Fibroblast of lung (primary cell): ENCODE results near the gene CFAP73.

ENCODE experiments used
- CTCF ChIP-seq, 2 donors: IDR thresholded peaks in 1 of 2; conservative IDR thresholded peaks in 1 of 2; 1 replicate in 1 of 2; 2 replicates in 1 of 2; pipeline ENCODE4 v1.5.1; 2011 to 2012; ENCODE audit warnings: low read length in 2 of 2, control low read depth in 1 of 2, inconsistent platforms in 1 of 2, low read depth in 1 of 2, mild to moderate bottlenecking in 1 of 2
- EZH2 ChIP-seq: IDR thresholded peaks from 2 replicates; pipeline ENCODE4 v1.5.1; 2012; ENCODE audit warnings: low read length, control low read depth, mild to moderate bottlenecking; ENCODE audit errors: missing control alignments

- TF ChIP-seq EZH2 (no peak), CTCF (conservative IDR thresholded peaks at IDR 0.05 in 1 of 2, IDR thresholded peaks at IDR 0.05 in 1 of 2; ENCODE audit: low read depth in 1 of 2, low read length in 2 of 2) (no peak)
Measured at GRCh38 chr12:113102811-113103210, 46.7 kb upstream of the CFAP73 start.
